CD4-positive, alpha-beta T cell treated with Interferon gamma for 1 hour (primary cell): Measurements from ENCODE around the gene RCSD1.

Experiments used
- DNase-seq: peaks from one replicate; pipeline ENCODE4 v3.0.0-alpha.2; 2020

RCSD1 gene

GRCh38 chr1:167669209-167670124, 39.4 kb downstream of the RCSD1 start:
- DNase-seq: no peak

GRCh38 chr1:167670563-167670962, 40.5 kb downstream of the RCSD1 start:
- DNase-seq: no peak

GRCh38 chr1:167671727-167672511, 41.9 kb downstream of the RCSD1 start:
- no peak for DNase-seq

- DNase-seq: no peak
Observed at GRCh38 chr1:167672831-167673230, 42.8 kb downstream of the RCSD1 start.

GRCh38 chr1:167673265-167673664, 43.2 kb downstream of the RCSD1 start:
- DNase-seq: no peak

GRCh38 chr1:167674156-167674555, 44.1 kb downstream of the RCSD1 start:
- DNase-seq: no peak

- no peak for DNase-seq
Observed at GRCh38 chr1:167675440-167675839, 45.4 kb downstream of the RCSD1 start.

GRCh38 chr1:167676205-167676915, 46.3 kb downstream of the RCSD1 start:
- DNase-seq: no peak

- no peak for DNase-seq
Observed at GRCh38 chr1:167676916-167677848, 47.1 kb downstream of the RCSD1 start.

- no peak for DNase-seq
Observed at GRCh38 chr1:167678422-167678821, 48.4 kb downstream of the RCSD1 start.

- DNase-seq: no peak
Observed at GRCh38 chr1:167678838-167679237, 48.8 kb downstream of the RCSD1 start.

- no peak for DNase-seq
Observed at GRCh38 chr1:167679714-167680113, 49.7 kb downstream of the RCSD1 start.

- no peak for DNase-seq
Observed at GRCh38 chr1:167681024-167681423, 51.0 kb downstream of the RCSD1 start.

- no peak for DNase-seq
Observed at GRCh38 chr1:167681451-167682098, 51.5 kb downstream of the RCSD1 start.

GRCh38 chr1:167683226-167683625, 53.2 kb downstream of the RCSD1 start:
- DNase-seq: no peak

GRCh38 chr1:167683641-167684502, 53.8 kb downstream of the RCSD1 start:
- DNase-seq: no peak

GRCh38 chr1:167685844-167686243, 55.8 kb downstream of the RCSD1 start:
- no peak for DNase-seq

- DNase-seq: peak; percentile 56
Observed at GRCh38 chr1:167687919-167688519, 58.0 kb downstream of the RCSD1 start.

- no peak for DNase-seq
Observed at GRCh38 chr1:167689567-167689920, 59.5 kb downstream of the RCSD1 start.

GRCh38 chr1:167690053-167690452, 60.0 kb downstream of the RCSD1 start:
- no peak for DNase-seq
